BJ (cell line): ENCODE data around the gene ZDHHC15. TPM values are rescaled to one million over a fixed set of nuclear protein-coding genes. Genes with fewer than 3 reads are reported as not detected.
"Not testable (repeated sequence)": the region's sequence is repeated elsewhere in the genome, so short reads cannot be mapped to it uniquely, and the experiment has no call there.

ENCODE experiments used
- CTCF ChIA-PET: fragments of 350-600 bp; formaldehyde crosslinking; extraction: SDS; loops from one replicate; lab custom pipeline; 2021; ENCODE audit warnings: antibody characterized with exemption, inconsistent platforms; lab: Yijun Ruan, JAX
- POLR2A ChIA-PET: fragments of 300-600 bp; sonication (Branson Sonifier 250); formaldehyde crosslinking; extraction: SDS; loops from one replicate; lab custom pipeline; 2021; ENCODE audit warnings: antibody characterized with exemption; lab: Charles Lee
- DNase-seq: peaks from one replicate; pipeline ENCODE4 v3.0.0-alpha.2; 2011; ENCODE audit warnings: low read depth
- H3K27me3 ChIP-seq: 2 replicates; pipeline ENCODE4 v1.6.0; 2011; ENCODE audit warnings: low read length; ENCODE audit not compliant: control insufficient read depth, insufficient read depth
- H3K36me3 ChIP-seq: 2 replicates; pipeline ENCODE4 v1.5.1; 2011; ENCODE audit warnings: low read length; ENCODE audit not compliant: control insufficient read depth, insufficient read depth
- H3K4me3 ChIP-seq: 2 replicates; pipeline ENCODE4 v1.5.1; 2011; ENCODE audit warnings: low read depth, mild to moderate bottlenecking, control low read depth, low read length
- polyA minus RNA-seq: library from RNA; depleted of rRNA, polyadenylated mRNA; stranded (reverse); fragments of >200 nt; gene quantifications from 2 replicates; pipeline ENCODE4 v1.2.3, GENCODE V29; 2011; rRNA and poly(A)+ RNA removed
- polyA plus RNA-seq: library from polyadenylated mRNA; depleted of rRNA; stranded (reverse); fragments of >200 nt; gene quantifications from 2 replicates; pipeline ENCODE4 v1.2.3, GENCODE V29; 2011; rRNA removed
- TF ChIP-seq, protein P1 (sequence below): IDR thresholded peaks from 2 replicates; pipeline ENCODE4 v1.5.1; 2011; ENCODE audit warnings: low read depth, mild to moderate bottlenecking, control low read depth, inconsistent platforms, low read length, moderate library complexity; ENCODE audit not compliant: insufficient read depth

Gene ZDHHC15, protein sequence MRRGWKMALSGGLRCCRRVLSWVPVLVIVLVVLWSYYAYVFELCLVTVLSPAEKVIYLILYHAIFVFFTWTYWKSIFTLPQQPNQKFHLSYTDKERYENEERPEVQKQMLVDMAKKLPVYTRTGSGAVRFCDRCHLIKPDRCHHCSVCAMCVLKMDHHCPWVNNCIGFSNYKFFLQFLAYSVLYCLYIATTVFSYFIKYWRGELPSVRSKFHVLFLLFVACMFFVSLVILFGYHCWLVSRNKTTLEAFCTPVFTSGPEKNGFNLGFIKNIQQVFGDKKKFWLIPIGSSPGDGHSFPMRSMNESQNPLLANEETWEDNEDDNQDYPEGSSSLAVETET
- polyA plus RNA-seq (not detected in 2 replicates), polyA minus RNA-seq (not detected in 2 replicates)

DNA sequence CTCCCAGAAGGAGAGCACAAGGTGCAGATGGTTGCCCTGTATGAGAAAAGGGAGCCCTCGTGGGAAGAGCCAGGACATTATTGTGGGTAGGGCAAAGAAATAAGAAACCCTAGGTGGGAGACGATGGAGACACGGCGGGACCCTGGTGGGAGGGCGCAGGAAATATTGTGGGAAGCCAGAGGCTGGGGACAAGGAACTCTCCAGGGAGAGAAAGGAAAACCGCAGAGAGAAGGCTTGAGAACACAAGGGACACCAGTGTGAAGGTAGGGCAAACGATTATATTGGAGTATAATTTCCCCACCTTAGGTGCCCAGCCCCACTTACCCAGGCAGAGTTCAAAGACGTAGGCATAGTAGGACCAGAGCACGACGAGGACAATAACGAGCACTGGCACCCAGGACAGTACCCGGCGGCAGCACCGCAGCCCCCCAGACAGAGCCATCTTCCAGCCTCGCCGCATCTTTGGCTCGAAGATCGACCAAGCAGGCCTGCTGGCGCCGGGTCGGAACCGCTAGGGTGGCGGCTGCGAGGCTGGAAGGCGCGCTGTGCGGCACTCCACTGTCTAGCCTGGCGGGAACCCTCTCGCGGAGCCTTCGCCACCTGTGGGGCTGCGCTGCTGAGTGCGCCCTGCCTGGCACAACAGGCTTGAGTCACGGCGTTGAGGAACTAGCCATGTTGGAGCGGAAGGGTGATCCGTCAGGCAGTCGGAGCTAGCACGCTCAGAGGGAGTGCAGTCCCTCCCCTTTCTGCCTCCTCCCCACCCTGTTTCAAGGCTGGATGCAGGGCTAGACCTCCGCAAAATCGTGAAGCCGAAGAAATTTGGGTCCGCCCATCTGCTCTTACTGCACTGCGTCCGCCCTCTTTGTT is at the start of gene ZDHHC15:
TSS of gene ZDHHC15 (minus strand) at position 473 of the 867 bp plus-strand sequence. CDS start at position 460, 13 bp downstream.
- TF ChIP-seq, protein P1, sequence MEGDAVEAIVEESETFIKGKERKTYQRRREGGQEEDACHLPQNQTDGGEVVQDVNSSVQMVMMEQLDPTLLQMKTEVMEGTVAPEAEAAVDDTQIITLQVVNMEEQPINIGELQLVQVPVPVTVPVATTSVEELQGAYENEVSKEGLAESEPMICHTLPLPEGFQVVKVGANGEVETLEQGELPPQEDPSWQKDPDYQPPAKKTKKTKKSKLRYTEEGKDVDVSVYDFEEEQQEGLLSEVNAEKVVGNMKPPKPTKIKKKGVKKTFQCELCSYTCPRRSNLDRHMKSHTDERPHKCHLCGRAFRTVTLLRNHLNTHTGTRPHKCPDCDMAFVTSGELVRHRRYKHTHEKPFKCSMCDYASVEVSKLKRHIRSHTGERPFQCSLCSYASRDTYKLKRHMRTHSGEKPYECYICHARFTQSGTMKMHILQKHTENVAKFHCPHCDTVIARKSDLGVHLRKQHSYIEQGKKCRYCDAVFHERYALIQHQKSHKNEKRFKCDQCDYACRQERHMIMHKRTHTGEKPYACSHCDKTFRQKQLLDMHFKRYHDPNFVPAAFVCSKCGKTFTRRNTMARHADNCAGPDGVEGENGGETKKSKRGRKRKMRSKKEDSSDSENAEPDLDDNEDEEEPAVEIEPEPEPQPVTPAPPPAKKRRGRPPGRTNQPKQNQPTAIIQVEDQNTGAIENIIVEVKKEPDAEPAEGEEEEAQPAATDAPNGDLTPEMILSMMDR, result no peak
- Histone ChIP-seq H3K27me3 (no peaks in the 10 kb centered on the region), H3K36me3 (no peaks in the 10 kb centered on the region), H3K4me3 (peak within 1 kb of the TSS; percentile 8; the same call in 1 of the 2 replicates)
- ChIA-PET POLR2A (no interaction called here), CTCF (no interaction called here)
- DNase-seq, result no peak

DNA sequence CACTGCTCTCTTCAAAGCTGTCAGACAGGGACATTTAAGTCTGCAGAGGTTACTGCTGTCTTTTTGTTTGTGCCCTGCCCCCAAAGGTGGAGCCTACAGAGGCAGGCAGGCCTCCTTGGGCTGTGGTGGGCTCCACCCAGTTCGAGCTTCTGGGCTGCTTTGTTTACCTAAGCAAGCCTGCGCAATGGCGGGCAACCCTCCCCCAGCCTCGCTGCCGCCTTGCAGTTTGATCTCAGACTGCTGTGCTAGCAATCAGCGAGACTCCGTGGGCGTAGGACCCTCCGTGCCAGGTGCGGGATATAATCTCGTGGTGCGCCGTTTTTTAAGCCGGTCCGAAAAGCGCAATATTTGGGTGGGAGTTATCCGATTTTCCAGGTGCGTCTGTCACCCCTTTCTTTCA is 37.7 kb upstream of the ZDHHC15 start:
- H3K27me3 ChIP-seq, POLR2A ChIA-PET, H3K36me3 ChIP-seq, H3K4me3 ChIP-seq, DNase-seq, CTCF ChIA-PET: not testable (repeated sequence)

DNA sequence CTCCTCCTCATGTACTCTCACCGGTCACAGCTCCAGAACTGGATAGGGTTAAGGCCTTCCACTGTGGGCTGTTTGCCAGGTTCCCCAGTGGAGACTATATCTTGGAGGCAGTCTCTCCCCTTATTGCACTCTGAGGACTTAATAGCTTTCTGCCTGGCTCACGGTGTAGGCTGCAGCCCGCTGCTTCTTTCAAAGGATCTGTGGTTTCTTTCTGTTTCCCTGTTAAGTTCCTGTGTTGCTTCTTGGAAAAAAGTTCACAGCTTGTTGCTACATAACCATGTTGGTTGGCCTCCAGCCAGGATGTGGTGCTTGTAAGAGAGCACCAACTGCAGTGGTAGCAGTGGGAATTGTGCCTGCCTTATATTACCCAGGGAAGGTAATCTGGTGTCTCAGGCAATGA is 24.9 kb upstream of the ZDHHC15 start:
- Histone ChIP-seq H3K4me3 (no peak overlapping the region), H3K36me3 (no peaks in the 10 kb centered on the region), H3K27me3 (no peaks in the 10 kb centered on the region)
- CTCF ChIA-PET, result no interaction called here
- TF ChIP-seq, protein P1, result no peak
- POLR2A ChIA-PET, result no interaction called here
- DNase-seq, result no peak

DNA sequence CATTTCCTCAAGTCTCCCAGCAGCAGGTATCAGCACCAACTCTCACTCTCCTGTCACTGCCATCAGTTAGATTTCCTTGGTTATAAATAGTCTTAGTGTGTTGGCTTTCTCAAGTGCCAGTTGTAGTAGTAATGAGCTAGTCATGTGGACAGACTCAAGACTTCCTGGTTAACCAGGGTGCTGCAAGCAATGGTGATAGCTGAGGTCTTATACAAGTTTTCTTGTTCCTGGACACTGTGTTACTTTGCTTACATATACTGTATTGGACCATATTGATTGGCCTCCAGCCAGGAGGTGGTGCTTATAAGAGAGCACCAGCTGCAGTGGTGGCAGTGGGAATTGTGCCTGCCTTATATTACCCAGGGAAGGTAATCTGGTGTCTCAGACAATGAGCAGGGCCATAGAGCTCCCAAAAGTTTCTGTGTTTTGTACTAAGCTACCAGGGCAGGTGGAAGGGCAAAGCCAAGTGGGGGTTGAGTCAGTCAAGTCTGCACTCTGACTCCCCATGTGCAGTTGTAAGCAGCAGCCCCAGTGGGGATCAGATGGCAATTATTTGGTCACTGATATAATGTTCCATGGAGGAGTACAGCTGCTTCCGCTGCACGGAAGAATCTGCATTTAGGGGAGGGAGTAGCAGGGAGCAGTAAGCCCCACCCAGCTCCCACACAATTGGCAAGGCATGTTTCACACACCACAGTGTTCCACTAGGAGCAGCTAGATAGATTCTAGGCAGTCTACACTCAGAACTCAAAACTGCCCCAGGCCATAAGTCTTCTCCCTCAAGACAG is 24.1 kb upstream of the ZDHHC15 start:
- Histone ChIP-seq H3K27me3 (no peaks in the 10 kb centered on the region), H3K36me3 (no peaks in the 10 kb centered on the region), H3K4me3 (no peak overlapping the region)
- TF ChIP-seq, protein P1, result no peak
- POLR2A ChIA-PET, result no interaction called here
- no peak for DNase-seq
- CTCF ChIA-PET, result no interaction called here

DNA sequence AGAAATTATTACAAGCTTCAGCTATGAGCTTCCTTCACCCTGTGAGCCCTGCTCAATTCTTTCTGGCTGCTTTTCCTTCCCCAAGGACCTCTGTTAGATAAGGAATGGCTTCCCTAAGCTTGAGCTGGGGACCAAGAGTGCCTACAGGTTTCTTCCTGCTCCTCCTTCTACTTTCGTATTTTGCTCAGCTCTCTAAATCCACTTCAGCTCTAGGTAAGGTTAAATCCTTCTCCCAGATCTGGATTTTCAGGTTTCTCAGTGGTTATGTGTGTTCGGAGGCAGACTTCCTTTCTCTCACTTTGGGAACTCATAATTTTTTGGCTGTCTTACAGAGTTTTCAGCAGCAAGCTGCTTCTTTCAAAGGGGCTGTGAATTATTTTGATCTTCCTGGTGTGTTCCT is 21.9 kb upstream of the ZDHHC15 start:
- TF ChIP-seq, protein P1, result no peak
- no peak for DNase-seq
- Histone ChIP-seq H3K36me3 (no peaks in the 10 kb centered on the region), H3K27me3 (no peaks in the 10 kb centered on the region), H3K4me3 (no peak overlapping the region)
- ChIA-PET CTCF (no interaction called here), POLR2A (no interaction called here)
